ENCODE measurements around the gene TAMALIN.

DNA sequence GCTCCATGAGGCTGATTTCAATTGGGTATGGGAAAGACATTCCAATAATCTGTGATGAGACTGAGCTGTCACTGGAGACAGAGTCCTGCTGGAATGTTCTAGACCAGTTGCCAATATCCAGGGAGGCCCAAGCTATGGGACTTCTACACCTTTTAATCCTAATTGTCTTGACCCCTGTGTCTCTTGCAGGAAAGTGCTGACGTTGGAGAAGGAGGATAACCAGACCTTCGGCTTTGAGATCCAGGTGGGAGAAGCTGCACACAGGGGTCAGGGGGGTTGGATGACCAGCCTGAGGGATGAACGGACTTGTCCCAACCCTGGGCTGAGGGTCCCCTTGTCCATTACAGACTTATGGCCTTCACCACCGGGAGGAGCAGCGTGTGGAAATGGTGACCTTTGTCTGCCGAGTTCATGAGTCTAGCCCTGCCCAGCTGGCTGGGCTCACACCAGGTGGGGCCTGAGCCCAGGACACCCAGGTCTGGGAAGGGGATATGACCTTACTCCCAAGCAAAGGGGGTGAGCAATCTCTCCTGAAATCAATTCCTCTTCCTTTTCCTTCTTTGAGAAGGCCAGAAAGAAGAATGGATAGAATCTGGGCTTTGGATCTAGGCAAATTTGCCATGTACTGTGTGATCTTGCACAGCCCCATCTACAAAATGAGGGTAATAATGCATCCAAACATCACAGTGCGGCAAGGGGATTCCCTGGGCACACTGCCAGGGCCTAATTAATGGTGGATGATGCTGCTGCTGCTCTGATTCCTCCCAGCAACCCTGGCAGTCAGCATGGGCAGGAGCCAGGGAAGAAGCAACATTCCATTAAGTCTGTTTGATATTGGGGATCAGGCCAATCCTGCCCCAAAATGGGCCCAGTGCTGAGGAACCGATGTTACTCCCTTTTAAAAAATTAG lies 4.2 kb downstream of the TAMALIN start:
- TF ChIP-seq, protein P1, sequence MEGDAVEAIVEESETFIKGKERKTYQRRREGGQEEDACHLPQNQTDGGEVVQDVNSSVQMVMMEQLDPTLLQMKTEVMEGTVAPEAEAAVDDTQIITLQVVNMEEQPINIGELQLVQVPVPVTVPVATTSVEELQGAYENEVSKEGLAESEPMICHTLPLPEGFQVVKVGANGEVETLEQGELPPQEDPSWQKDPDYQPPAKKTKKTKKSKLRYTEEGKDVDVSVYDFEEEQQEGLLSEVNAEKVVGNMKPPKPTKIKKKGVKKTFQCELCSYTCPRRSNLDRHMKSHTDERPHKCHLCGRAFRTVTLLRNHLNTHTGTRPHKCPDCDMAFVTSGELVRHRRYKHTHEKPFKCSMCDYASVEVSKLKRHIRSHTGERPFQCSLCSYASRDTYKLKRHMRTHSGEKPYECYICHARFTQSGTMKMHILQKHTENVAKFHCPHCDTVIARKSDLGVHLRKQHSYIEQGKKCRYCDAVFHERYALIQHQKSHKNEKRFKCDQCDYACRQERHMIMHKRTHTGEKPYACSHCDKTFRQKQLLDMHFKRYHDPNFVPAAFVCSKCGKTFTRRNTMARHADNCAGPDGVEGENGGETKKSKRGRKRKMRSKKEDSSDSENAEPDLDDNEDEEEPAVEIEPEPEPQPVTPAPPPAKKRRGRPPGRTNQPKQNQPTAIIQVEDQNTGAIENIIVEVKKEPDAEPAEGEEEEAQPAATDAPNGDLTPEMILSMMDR (IDR thresholded peaks at IDR 0.05; ENCODE audit: low read length), result no peak
- no peak for TF ChIP-seq EZH2 (optimal IDR thresholded peaks at IDR 0.05; ENCODE audit: low read depth, low read length)

Data from MM.1S (cell line).